HepG2 (cell line): Measurements from ENCODE around the gene COL5A1.
"Not testable (repeated sequence)": the region's sequence is repeated elsewhere in the genome, so short reads cannot be mapped to it uniquely, and the experiment has no call there.

Source experiments
- BHLHE40 ChIP-seq: IDR thresholded peaks from 2 replicates; pipeline ENCODE4 v1.6.1; 2011; ENCODE audit warnings: low read length, improper control_type of control experiment
- EZH2 ChIP-seq: conservative IDR thresholded peaks from 2 replicates; pipeline ENCODE4 v1.6.1; 2012; ENCODE audit warnings: mild to moderate bottlenecking, low read depth, low read length, moderate library complexity
- KDM5A ChIP-seq: fragments of 200-600 bp; sonication (generic); IDR thresholded peaks from 2 replicates; pipeline ENCODE4 v1.7.0; 2018; ENCODE audit warnings: antibody characterized with exemption, mild to moderate bottlenecking, low read length, borderline replicate concordance
- TCF12 ChIP-seq, 2 experiments: fragments of 450-650 bp in 1 of 2; sonication (generic) in 1 of 2; formaldehyde crosslinking in 1 of 2; IDR thresholded peaks; 2 replicates each; pipeline versions ENCODE4 v1.6.1 to v1.8.0; 2017 to 2022; ENCODE audit warnings: antibody characterized with exemption in 1 of 2, mild to moderate bottlenecking in 1 of 2, missing genetic modification reagents in 1 of 2, moderate library complexity in 1 of 2
- TEAD2 ChIP-seq: sonication (generic); formaldehyde crosslinking; IDR thresholded peaks from 2 replicates; pipeline ENCODE4 v1.9.0; 2021; ENCODE audit warnings: missing genetic modification reagents
- XRCC5 ChIP-seq: fragments of 200-400 bp; formaldehyde crosslinking; optimal IDR thresholded peaks from 2 replicates; pipeline ENCODE3; 2017; ENCODE audit warnings: mild to moderate bottlenecking, low read length
- ZNF143 ChIP-seq: sonication (generic); formaldehyde crosslinking; IDR thresholded peaks from 2 replicates; pipeline ENCODE4 v1.4.0; 2020; ENCODE audit warnings: missing genetic modification reagents
- ZNF224 ChIP-seq: sonication (generic); formaldehyde crosslinking; IDR thresholded peaks from 2 replicates; pipeline ENCODE4 v1.5.0; 2020; ENCODE audit warnings: mild to moderate bottlenecking, missing genetic modification reagents
- ZNF510 ChIP-seq: sonication (generic); formaldehyde crosslinking; IDR thresholded peaks from 2 replicates; pipeline ENCODE4 v1.4.0; 2020; ENCODE audit warnings: low read depth, mild to moderate bottlenecking, missing genetic modification reagents
- ZNF550 ChIP-seq: sonication (generic); formaldehyde crosslinking; IDR thresholded peaks from 2 replicates; pipeline ENCODE4 v1.4.0; 2020; ENCODE audit warnings: mild to moderate bottlenecking, missing genetic modification reagents, borderline replicate concordance
- TF ChIP-seq, protein P1 (sequence below): sonication (generic); formaldehyde crosslinking; IDR thresholded peaks from 2 replicates; pipeline ENCODE4 v1.4.0; 2020; ENCODE audit warnings: missing genetic modification reagents
- TF ChIP-seq, protein P2 (sequence below): sonication (generic); formaldehyde crosslinking; IDR thresholded peaks from 2 replicates; pipeline ENCODE4 v1.8.1; 2022; ENCODE audit warnings: low read depth, mild to moderate bottlenecking, missing genetic modification reagents
- TF ChIP-seq, protein P3 (sequence below): sonication (generic); formaldehyde crosslinking; IDR thresholded peaks from 2 replicates; pipeline ENCODE4 v1.4.0; 2020; ENCODE audit warnings: missing genetic modification reagents

DNA sequence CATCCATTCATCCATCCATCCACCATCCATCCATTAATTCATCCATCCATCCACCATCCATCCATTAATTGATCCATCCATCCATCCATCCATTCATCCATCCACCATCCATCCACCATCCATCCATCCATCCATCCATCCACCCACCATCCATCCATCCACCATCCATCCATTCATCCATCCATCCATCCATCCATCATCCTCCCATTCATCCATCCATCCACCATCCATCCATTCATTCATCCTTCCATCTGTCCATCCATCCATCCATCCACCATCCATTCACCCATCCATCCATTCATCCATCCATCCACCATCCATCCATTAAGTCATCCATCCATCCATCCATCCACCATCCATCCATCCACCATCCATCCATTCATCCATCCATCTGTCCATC, 43.3 kb downstream of the COL5A1 start:
- TF ChIP-seq ZNF143 (CRISPR knock-in tag); ZNF510 (CRISPR knock-in tag); EZH2; TCF12 (IDR thresholded peaks at IDR 0.05); TCF12 (CRISPR knock-in tag; IDR thresholded peaks at IDR 0.05); ZNF224; TEAD2 (CRISPR knock-in tag); KDM5A; ZNF550 (CRISPR knock-in tag); BHLHE40; XRCC5: not testable (repeated sequence)
- TF ChIP-seq, protein P1, sequence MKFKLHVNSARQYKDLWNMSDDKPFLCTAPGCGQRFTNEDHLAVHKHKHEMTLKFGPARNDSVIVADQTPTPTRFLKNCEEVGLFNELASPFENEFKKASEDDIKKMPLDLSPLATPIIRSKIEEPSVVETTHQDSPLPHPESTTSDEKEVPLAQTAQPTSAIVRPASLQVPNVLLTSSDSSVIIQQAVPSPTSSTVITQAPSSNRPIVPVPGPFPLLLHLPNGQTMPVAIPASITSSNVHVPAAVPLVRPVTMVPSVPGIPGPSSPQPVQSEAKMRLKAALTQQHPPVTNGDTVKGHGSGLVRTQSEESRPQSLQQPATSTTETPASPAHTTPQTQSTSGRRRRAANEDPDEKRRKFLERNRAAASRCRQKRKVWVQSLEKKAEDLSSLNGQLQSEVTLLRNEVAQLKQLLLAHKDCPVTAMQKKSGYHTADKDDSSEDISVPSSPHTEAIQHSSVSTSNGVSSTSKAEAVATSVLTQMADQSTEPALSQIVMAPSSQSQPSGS: not testable (repeated sequence)
- TF ChIP-seq, protein P2, sequence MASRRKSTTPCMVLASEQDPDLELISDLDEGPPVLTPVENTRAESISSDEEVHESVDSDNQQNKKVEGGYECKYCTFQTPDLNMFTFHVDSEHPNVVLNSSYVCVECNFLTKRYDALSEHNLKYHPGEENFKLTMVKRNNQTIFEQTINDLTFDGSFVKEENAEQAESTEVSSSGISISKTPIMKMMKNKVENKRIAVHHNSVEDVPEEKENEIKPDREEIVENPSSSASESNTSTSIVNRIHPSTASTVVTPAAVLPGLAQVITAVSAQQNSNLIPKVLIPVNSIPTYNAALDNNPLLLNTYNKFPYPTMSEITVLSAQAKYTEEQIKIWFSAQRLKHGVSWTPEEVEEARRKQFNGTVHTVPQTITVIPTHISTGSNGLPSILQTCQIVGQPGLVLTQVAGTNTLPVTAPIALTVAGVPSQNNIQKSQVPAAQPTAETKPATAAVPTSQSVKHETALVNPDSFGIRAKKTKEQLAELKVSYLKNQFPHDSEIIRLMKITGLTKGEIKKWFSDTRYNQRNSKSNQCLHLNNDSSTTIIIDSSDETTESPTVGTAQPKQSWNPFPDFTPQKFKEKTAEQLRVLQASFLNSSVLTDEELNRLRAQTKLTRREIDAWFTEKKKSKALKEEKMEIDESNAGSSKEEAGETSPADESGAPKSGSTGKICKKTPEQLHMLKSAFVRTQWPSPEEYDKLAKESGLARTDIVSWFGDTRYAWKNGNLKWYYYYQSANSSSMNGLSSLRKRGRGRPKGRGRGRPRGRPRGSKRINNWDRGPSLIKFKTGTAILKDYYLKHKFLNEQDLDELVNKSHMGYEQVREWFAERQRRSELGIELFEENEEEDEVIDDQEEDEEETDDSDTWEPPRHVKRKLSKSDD (CRISPR knock-in tag): not testable (repeated sequence)
- TF ChIP-seq, protein P3, sequence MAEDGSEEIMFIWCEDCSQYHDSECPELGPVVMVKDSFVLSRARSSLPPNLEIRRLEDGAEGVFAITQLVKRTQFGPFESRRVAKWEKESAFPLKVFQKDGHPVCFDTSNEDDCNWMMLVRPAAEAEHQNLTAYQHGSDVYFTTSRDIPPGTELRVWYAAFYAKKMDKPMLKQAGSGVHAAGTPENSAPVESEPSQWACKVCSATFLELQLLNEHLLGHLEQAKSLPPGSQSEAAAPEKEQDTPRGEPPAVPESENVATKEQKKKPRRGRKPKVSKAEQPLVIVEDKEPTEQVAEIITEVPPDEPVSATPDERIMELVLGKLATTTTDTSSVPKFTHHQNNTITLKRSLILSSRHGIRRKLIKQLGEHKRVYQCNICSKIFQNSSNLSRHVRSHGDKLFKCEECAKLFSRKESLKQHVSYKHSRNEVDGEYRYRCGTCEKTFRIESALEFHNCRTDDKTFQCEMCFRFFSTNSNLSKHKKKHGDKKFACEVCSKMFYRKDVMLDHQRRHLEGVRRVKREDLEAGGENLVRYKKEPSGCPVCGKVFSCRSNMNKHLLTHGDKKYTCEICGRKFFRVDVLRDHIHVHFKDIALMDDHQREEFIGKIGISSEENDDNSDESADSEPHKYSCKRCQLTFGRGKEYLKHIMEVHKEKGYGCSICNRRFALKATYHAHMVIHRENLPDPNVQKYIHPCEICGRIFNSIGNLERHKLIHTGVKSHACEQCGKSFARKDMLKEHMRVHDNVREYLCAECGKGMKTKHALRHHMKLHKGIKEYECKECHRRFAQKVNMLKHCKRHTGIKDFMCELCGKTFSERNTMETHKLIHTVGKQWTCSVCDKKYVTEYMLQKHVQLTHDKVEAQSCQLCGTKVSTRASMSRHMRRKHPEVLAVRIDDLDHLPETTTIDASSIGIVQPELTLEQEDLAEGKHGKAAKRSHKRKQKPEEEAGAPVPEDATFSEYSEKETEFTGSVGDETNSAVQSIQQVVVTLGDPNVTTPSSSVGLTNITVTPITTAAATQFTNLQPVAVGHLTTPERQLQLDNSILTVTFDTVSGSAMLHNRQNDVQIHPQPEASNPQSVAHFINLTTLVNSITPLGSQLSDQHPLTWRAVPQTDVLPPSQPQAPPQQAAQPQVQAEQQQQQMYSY (CRISPR knock-in tag): not testable (repeated sequence)
